DMS 273 (cell line): Measurements from ENCODE around the gene RGS6.

Experiments used
- DNase-seq: peaks from one replicate; lab custom pipeline; 2025; ENCODE audit not compliant: unreplicated experiment; lab: John Stamatoyannopoulos, UW

Gene RGS6

GRCh38 chr14:72303930-72304329 lies 371.7 kb downstream of the RGS6 start:
- DNase-seq: no peak

- no peak for DNase-seq
These were observed 373.3 kb downstream of the RGS6 start for GRCh38 chr14:72305561-72305960.

GRCh38 chr14:72308967-72309485 lies 376.8 kb downstream of the RGS6 start:
- peak; percentile 12 for DNase-seq

GRCh38 chr14:72311116-72311515 lies 378.9 kb downstream of the RGS6 start:
- no peak for DNase-seq

GRCh38 chr14:72311516-72311915 lies 379.3 kb downstream of the RGS6 start:
- DNase-seq: no peak

DNA sequence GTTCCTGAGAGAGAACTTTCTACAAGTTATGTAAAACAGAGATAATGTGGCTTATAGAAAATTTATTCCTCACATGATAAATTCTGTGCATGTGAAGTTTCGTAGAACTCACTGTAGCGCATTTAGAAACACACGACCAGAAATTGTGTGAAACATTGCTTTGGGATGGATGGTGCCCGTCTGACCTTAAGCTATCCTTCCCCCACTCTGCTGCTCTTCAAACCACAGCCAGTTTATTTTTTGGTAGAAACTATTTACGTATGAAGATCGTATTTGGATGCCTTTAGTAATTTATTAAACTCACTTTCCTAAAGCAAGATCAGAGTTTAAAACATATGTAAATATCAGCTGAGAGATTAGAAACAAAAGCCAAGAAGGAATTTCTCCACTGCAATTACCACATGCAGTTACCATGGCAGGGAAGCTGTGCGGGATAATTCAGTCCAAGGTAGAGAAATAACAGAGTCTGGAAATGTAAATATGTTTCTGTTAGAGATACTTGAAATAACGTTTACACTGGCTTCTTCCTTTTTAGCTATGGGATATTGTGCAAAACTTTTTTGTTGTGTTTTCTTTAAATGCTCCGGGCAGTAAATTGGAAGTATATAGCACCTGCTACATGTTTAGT lies 382.7 kb downstream of the RGS6 start:
- no peak for DNase-seq

DNA sequence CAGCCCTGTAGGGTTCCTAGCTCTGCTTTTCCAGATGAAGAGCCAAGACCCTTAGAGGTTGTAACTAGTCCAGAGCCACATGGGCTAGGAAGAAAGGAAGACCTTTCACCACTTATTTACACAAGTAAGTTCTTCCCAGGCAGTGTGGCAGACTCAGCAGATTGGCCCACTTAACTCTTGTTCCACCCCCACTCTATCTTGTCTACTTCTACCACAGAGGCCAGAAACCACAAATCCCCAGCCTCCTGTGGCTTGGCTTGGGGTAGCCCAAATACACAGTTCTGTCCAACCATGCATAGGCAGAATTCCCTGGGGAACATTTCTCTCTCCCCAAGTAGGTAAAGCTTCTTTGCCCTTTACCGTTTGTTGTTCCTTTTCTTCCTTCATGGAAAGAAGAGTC lies 383.5 kb downstream of the RGS6 start:
- peak; percentile 19 for DNase-seq

GRCh38 chr14:72318648-72319047 lies 386.4 kb downstream of the RGS6 start:
- no peak for DNase-seq

GRCh38 chr14:72332046-72332445 lies 399.8 kb downstream of the RGS6 start:
- DNase-seq: peak; percentile 98

- peak; percentile 37 for DNase-seq
These were observed 400.6 kb downstream of the RGS6 start for GRCh38 chr14:72332871-72333270.

DNA sequence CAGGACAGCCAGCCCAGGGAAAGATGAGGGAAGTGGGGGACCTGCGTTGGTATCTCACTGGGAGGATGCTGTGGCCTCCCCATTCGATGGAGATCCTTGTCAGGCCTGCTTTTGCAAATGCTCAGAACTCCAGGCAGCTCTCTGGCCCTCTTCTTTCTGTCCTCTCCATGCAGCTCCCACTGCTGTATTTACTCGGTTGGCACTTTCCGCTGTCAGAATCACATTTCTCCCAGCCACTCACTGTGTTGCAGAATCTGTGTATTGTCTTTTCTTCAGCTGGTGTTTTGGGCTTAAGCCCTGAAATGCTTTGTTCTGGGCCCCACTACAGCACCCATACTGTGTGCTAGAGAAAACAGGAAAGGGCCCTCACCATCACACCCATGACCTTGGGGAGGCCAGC lies 401.1 kb downstream of the RGS6 start:
- DNase-seq: no peak

DNA sequence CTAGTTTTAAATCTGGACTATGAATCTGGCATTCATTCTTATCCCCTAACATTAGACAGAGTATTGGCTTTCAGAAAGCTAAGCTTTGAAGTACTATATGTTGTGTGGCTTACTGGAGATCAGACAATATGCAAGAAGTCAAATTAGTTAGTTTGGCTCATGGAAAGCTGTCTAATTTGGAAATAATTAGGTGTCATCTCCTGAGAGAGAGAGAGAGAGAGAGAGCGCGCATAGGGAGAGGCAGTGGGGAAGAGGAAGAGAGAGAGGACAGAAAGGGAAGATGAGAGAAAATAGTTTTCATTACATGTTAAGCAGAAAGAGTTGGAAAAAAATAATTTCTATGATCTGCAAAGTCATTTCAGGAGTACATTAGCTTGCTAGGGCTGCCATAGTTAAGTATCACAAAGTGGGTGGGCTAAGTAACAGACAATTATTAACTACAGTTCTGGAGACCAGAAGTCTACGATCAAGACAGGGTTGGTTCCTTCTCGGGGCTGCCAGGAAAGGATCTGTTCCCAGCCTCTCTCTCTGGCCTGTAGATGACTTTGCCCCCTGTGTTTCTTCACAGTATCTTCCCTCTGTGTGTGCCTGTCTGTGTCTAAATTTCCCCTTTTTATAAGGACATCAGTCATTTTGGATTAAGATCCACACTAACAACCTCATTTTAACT lies 404.2 kb downstream of the RGS6 start:
- DNase-seq: no peak

- DNase-seq: no peak
These were observed 409.0 kb downstream of the RGS6 start for GRCh38 chr14:72341237-72341636.

- DNase-seq: no peak
These were observed 409.5 kb downstream of the RGS6 start for GRCh38 chr14:72341686-72342085.

DNA sequence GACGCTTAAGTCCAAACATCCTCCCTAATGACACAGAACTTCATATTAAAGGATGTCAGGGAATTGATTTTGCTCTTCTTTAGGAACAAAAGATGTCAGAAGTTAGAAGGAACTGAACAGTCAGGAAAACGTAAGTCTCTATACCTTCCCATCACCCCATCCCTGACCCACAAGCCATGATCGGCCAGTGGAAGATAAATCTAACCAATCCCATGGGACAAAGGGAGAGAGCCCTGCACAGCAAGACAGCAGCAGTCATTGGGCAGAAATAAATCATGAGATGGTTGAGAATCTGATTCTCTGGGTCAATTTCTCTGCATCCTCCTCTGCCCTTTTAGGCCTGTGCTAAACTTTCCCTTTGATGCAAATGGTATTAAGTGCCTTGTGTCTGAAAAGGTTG lies 414.9 kb downstream of the RGS6 start:
- DNase-seq: no peak

DNA sequence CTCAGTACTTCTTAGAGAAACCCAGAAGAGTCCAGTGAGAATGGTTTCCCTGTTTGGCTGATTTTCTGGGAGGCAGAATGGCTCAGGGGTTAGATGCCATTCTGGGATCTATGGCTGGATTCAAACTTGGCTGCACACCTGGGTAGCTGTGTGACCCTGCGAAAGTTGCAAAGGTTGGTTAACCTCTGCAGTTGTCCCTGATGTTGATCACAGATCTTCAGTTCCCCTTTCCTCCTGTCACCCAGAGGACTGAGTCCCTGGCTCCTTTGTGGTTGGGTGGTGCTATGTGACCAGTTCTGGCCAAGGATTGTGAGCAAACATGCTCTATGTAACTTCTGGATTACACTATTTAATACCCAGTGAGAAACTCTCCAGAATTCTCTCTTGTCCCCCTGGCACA lies 418.0 kb downstream of the RGS6 start:
- DNase-seq: no peak

DNA sequence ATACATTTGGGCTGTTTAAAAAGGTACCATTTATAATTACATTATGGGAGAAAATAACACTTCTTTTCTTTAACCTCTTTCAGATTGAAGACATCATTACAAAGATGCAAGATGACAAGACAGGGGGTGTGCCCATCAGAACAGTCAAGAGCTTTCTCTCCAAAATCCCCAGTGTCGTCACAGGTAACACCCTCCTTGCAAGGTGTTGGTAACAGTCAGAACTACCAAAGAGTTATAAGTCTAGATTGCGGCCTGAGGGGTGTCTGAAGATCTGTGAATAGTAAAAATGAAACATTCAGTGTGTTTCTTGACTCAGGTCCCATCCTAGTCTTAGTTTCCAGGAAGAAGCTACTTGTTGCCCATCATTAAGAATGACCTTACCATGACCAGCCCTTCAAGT lies 419.8 kb downstream of the RGS6 start:
- no peak for DNase-seq

DNA sequence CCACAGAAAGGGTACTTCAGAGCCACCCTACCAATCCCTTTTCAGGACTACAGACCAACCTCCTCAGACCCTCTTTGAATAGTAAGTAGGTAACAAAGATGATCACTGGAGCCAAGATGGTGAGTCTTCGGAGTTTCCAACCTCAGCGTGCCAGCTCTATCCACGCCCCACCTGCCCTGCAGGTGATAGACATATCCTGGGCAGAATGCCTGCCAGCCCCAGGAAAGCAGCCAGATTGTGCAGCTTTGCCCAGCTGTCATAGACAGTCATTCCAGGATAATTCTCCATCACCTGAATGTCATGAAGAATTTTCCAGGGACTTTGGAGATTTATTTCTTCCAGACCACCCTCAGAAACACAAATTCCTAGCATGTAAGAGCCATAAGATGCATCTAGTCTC lies 434.4 kb downstream of the RGS6 start:
- DNase-seq: peak; percentile 4

- peak; percentile 50 for DNase-seq
These were observed 436.9 kb downstream of the RGS6 start for GRCh38 chr14:72369106-72369505.

GRCh38 chr14:72377016-72377415 lies 444.8 kb downstream of the RGS6 start:
- no peak for DNase-seq

GRCh38 chr14:72380456-72380855 lies 448.2 kb downstream of the RGS6 start:
- no peak for DNase-seq

GRCh38 chr14:72383865-72384264 lies 451.6 kb downstream of the RGS6 start:
- no peak for DNase-seq

DNA sequence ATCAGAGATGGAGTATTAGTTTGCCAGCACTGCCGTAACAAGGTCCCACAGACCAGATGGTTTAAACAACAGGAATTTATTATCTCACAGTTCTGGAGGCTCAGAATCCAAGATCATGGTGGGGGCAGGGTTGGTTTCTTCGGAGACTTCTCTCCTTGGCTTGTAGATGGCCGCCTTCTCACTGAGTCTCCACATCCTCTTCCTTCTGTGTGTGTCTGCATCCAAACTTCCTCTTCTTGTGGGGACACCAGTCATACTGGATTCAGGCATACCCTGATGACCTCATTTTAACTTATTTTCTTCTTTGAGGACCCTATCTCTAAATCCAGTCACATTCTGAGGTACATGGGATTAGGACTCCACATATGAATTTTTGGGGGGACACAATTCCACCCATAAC lies 455.5 kb downstream of the RGS6 start:
- no peak for DNase-seq
